Stimulated activated CD4-positive, alpha-beta T cell treated with anti-CD3 and anti-CD28 coated beads, Interleukin-12 subunit alpha, Interleukin-12 subunit beta, amount 100 ng/mL, for 24 hours (primary cell): ENCODE results near the gene FNDC8.
A peak's percentile ranks its signal among the peaks of the same experiment; 100 is the strongest.
"Not testable (repeated sequence)": the region's sequence is repeated elsewhere in the genome, so short reads cannot be mapped to it uniquely, and the experiment has no call there.

Experiments
- DNase-seq, 2 experiments: peaks; one replicate each; pipeline ENCODE4 v3.0.0-alpha.2; 2020; ENCODE audit warnings: low read depth in 2 of 2

The FNDC8 gene

GRCh38 chr17:35121315-35121714 is at the start of gene FNDC8:
Gene FNDC8, plus strand, starts transcription at chr17:35121615. Its CDS starts 79 bp downstream, at chr17:35121694.
- DNase-seq, result no peak

- DNase-seq, result no peak
Measured at GRCh38 chr17:35073183-35073790, 48.1 kb upstream of the FNDC8 start.

GRCh38 chr17:35073991-35074627 is 47.3 kb upstream of the FNDC8 start:
- no peak for DNase-seq

GRCh38 chr17:35074711-35075707 is 46.4 kb upstream of the FNDC8 start:
- no peak for DNase-seq

DNA sequence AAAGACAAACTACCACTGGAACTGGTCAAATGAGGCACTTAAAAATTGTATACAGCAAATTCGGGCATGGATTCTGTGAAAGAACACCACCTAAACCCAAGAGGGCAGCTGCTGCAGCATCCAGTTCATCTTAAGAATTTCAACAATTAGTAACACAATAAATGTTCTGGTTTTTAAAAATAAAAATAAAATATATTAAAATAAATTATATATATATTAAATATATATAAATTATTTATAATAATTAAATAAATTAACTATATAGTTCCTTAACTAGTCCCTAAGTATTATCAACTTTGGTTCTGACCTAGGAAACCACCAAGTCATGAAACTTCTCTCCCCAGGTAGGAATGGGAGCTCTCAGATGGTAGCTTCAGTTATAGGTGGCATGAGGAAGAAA is 44.5 kb upstream of the FNDC8 start:
- no peak for DNase-seq

DNA sequence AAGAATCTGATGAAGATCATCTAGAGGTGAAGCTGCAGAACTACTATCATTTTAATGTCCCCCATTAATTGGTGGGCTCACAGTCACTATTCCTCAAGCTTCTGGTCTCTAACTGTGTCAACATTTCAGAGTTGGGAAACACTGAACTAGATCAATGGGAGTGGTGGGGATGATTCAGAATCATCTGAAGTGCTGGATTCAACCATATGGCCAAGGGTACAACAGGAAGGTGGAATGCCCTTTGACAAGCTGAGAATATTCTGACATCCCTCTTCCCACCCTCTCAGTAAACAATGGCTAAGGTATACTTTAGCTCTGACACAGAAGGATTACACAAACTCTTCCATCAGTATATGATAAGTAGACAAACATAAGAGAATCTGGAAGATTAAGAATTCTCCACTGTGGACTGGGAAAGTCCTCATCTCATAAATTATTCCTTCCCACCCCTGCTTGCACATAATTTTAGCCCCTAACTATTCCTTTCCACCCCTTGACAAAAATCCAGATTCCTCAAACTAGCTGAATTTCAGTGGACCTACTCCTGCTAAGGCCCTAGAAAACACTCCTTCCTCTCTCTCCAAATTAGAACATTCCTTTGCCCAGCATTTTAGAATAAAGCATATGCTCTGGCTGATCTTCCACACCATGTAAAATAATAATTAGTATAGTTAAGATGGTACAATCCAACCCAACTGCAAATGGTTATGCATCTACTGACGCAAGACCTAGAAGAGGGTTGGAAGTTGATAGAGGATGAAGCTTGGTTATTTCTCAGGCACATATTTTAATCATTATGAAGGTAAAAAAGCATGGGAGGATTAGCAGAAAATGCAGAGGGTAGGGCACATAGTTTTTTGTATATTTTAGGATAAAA is 41.6 kb upstream of the FNDC8 start:
- DNase-seq, result no peak

DNA sequence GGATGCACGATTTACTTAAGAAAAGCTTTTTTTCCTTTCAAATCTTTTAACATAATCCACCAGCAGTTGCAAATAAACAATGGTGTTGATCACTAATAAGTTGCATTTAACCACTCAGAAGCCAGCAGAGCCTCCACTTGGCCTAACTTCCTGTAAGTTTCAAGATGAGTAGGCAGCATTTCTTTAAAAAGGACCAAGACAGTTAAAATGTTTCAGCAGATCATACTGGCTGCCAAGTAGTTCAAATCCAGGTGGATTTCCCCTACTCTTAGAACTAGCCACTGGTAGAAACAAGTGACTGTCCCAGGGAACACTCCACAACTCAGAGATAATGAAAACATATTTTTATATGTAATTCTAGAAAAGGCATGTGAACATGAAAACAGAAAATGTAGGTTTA is 40.9 kb upstream of the FNDC8 start:
- no peak for DNase-seq

GRCh38 chr17:35081638-35082037 is 39.8 kb upstream of the FNDC8 start:
- DNase-seq, result no peak

- DNase-seq, result no peak
Measured at GRCh38 chr17:35082073-35082657, 39.2 kb upstream of the FNDC8 start.

DNA sequence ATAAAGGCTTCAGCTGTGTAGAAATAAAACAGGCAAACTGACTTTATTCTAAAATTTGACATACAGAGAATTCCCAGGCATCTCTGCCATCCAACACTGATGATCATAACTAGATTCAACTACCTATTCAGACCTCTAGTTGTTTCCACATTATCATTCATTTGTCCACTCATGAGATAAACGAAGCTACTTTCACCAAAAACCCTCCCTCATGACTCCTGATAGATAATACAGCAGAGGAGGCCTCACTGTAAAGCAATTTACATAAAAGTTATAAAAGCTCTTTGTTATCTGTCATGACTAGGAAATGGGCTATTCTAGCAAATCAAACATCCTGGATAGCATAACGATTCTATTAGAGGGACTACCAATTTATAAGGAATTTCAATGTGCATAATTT is 38.3 kb upstream of the FNDC8 start:
- no peak for DNase-seq

DNA sequence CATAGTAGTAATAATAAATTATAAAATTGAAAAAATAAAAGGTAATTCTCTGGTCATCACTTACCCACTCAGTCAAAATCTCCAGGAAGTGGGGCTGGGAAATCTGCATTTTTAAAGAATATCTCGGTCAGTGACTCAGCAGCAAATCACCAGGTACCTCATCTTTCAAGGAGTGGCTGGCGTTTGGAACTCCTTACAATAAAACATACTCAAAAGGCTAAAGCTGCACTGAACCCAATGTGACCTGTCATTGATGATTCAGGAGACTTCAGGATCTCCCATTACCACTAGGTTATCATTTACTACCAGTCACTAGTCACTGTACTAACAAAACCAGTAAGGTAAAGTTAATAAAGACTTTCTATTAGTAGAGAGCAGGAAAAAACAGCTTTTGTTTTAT is 36.4 kb upstream of the FNDC8 start:
- no peak for DNase-seq

GRCh38 chr17:35086164-35086563 is 35.3 kb upstream of the FNDC8 start:
- DNase-seq, result no peak

- DNase-seq, result no peak
Measured at GRCh38 chr17:35086931-35087573, 34.4 kb upstream of the FNDC8 start.

DNA sequence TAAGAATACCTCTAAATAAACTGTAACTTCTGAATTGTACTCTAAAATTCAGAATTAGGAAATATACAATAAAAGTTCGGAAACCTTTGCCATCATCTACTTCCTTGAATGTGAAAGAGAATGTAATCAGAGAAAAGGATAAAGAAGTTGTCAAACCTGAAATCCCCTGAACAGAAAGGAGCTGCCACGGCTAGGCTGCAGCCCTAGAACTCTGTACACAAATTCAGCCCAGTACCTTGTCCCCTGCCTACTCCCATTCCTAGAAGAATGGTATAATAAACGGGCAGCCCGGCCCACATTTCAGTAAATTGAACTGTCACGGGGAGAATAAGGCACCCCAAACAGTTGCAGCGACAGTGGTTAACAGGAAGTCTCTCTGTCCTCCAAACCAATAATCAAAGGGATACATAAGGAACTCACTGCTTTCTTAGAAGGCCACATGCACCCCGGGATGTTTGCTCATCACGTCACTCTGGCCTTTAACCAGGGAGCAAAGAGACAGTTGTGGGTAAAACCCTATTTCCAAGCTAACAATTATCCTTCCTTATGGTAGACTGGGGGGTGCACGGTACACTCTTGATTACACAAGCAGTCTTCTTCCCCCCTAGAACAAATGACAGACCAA is 33.6 kb upstream of the FNDC8 start:
- DNase-seq, result no peak

DNA sequence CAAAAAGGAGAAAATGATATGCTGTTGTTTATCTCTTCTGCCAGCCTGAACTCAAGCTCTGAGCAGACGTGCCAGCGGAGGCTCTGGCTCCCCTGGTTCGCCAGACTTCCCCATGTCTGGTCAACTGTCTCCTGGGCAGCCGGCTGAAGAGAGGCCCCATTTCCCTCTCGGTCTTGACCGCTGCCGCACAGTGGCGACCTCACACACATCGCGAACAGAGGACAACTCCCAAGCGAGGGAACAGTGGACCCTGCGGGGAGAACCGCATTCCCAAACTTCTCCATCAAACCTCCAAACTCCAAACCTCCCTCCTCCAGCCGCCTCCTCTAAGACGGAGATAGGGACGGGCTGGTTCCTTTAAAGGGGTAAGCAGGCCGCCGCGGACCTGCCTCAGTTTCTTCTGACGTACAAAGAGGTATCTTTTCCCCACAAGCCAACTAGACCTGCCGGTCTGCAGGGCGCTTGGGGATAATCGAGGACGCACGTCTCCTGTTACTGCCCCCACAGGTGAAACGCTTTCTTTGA is 33.0 kb upstream of the FNDC8 start:
- DNase-seq, result no peak

- peak; percentile 74 to 83 for DNase-seq
Measured at GRCh38 chr17:35088881-35089585, 32.4 kb upstream of the FNDC8 start.

GRCh38 chr17:35089586-35090296 is 31.7 kb upstream of the FNDC8 start:
- DNase-seq, result peak in 1 of 2 experiments; percentile 40

DNA sequence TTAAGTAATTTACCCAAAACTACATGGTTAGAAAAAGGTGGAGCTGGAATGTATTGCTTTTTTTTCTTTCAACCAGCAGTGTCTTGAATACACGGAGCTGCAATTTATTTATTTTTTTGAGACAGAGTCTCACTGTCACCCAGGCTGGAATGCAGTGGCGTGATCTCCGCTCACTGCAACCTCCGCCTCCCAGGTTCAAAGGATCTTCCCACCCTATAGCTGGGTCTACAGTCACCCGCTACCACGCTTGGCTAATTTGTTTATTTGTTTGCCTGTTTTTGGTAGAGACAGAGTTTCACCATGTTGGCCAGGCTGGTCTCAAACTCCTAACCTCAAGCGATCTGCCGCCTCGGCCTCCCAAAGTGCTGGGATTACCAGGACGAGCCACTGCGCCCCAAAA is 30.7 kb upstream of the FNDC8 start:
- not testable (repeated sequence) for DNase-seq

- DNase-seq, result no peak
Measured at GRCh38 chr17:35094902-35095301, 26.5 kb upstream of the FNDC8 start.
